ENCODE measurements around the gene EIF1AD.
A peak's percentile ranks its signal among the peaks of the same experiment; 100 is the strongest.

- peak; percentile 99 for TF ChIP-seq CTCF (IDR thresholded peaks at IDR 0.05; ENCODE audit: poor library complexity)
- TF ChIP-seq EZH2phosphoT487 (IDR thresholded peaks at IDR 0.05; ENCODE audit: low read depth, severe bottlenecking, unreplicated experiment), result no peak
- no peak for TF ChIP-seq EZH2 (IDR thresholded peaks at IDR 0.05; ENCODE audit: borderline replicate concordance)
Measured at GRCh38 chr11:65988791-65989592, 13.0 kb downstream of the EIF1AD start.
